RWPE2 (cell line): ENCODE measurements around the gene FOSL1.
A peak's percentile ranks its signal among the peaks of the same experiment; 100 is the strongest.

ENCODE experiments used
- ATAC-seq: fragments of 200-7000 bp; cut with Tn5 transposase; 3 replicates; pipeline ENCODE4 v1.9.1; 2021; ENCODE audit warnings: low read depth
- DNase-seq: peaks from one replicate; pipeline ENCODE4 v3.0.0-alpha.2; 2020; ENCODE audit warnings: low spot score
- H3K27ac ChIP-seq: fragments of 450-650 bp; 2 replicates; pipeline ENCODE4 v1.5.1; 2017; ENCODE audit warnings: mild to moderate bottlenecking; ENCODE audit not compliant: poor library complexity, severe bottlenecking
- H3K27me3 ChIP-seq: fragments of 250-450 bp; sonication (Bioruptor Pico); 2 replicates; pipeline ENCODE4 v1.5.1; 2021; ENCODE audit warnings: mild to moderate bottlenecking, moderate library complexity; ENCODE audit not compliant: insufficient read depth, poor library complexity, severe bottlenecking
- H3K36me3 ChIP-seq: fragments of 250-450 bp; sonication (Bioruptor Pico); 2 replicates; pipeline ENCODE4 v1.5.1; 2020; ENCODE audit warnings: low read depth, mild to moderate bottlenecking, moderate library complexity
- H3K4me1 ChIP-seq: fragments of 250-450 bp; sonication (Bioruptor Pico); 2 replicates; pipeline ENCODE4 v1.5.1; 2021; ENCODE audit warnings: mild to moderate bottlenecking, moderate library complexity; ENCODE audit not compliant: insufficient read depth, poor library complexity, severe bottlenecking
- H3K4me3 ChIP-seq: fragments of 250-450 bp; sonication (Bioruptor Pico); 2 replicates; pipeline ENCODE4 v1.5.1; 2021; ENCODE audit warnings: mild to moderate bottlenecking, moderate library complexity; ENCODE audit not compliant: severe bottlenecking
- H3K9me3 ChIP-seq: fragments of 250-450 bp; sonication (Bioruptor Pico); 2 replicates; pipeline ENCODE4 v1.5.1; 2021; ENCODE audit warnings: mild to moderate bottlenecking, moderate library complexity; ENCODE audit not compliant: severe bottlenecking
- TF ChIP-seq, protein P1 (sequence below): fragments of 450-650 bp; IDR thresholded peaks from one replicate; pipeline ENCODE4 v1.5.1; 2017; ENCODE audit warnings: mild to moderate bottlenecking, moderate library complexity; ENCODE audit not compliant: poor library complexity, severe bottlenecking

The FOSL1 gene

DNA sequence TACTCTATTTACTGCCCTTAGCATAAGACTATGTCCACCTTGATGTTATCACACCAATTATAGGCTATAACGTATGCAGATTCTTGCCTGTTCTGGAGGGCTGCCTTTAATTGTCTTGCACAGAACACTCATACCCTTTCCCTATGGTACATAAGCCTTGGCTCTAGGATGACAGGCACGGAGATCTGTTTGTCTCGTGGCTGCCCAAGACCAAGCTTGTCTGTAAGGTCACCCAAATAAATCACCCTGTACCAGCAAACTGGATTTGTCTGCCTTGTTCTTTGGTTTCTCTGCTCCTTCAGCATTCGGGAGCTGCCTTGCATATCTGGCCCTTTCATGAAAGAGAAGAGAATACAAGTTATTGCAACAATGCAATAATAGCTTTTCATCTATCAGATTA lies 37.6 kb upstream of the FOSL1 start:
- ATAC-seq (no peak), DNase-seq (no peak)
- Histone ChIP-seq H3K27ac (no peak overlapping the region), H3K9me3 (no peaks in the 10 kb centered on the region), H3K27me3 (no peaks in the 10 kb centered on the region), H3K4me3 (no peak overlapping the region), H3K36me3 (no peaks in the 10 kb centered on the region), H3K4me1 (peaks cover 6% of the 10 kb centered on the region)
- TF ChIP-seq, protein P1, sequence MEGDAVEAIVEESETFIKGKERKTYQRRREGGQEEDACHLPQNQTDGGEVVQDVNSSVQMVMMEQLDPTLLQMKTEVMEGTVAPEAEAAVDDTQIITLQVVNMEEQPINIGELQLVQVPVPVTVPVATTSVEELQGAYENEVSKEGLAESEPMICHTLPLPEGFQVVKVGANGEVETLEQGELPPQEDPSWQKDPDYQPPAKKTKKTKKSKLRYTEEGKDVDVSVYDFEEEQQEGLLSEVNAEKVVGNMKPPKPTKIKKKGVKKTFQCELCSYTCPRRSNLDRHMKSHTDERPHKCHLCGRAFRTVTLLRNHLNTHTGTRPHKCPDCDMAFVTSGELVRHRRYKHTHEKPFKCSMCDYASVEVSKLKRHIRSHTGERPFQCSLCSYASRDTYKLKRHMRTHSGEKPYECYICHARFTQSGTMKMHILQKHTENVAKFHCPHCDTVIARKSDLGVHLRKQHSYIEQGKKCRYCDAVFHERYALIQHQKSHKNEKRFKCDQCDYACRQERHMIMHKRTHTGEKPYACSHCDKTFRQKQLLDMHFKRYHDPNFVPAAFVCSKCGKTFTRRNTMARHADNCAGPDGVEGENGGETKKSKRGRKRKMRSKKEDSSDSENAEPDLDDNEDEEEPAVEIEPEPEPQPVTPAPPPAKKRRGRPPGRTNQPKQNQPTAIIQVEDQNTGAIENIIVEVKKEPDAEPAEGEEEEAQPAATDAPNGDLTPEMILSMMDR, result no peak

DNA sequence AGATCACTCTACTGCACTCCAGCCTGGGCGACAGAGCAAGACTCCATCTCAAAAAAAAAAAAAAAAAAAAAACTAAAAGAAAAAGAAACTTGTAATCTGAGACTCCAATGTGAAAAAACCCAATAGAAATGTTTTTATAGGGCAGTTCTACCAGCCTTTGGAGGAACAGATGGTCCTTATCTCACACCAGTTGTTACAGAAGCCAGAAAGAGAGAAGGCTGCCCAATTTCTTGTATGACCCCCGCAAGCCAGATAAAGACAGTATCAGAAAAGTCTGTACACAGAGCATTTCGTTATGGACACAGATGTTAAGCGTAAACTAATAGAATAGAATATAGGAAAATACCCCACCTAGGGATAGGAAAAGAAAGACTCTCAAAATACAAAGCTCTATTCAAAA lies 33.8 kb upstream of the FOSL1 start:
- ATAC-seq (no peak), DNase-seq (no peak)
- H3K27ac ChIP-seq, result no peak overlapping the region
- TF ChIP-seq, protein P1, result no peak
- H3K4me1 ChIP-seq, result no peaks in the 10 kb centered on the region
- no peak overlapping the region for H3K4me3 ChIP-seq
- no peaks in the 10 kb centered on the region for H3K9me3 ChIP-seq
- no peaks in the 10 kb centered on the region for H3K36me3 ChIP-seq
- no peaks in the 10 kb centered on the region for H3K27me3 ChIP-seq

DNA sequence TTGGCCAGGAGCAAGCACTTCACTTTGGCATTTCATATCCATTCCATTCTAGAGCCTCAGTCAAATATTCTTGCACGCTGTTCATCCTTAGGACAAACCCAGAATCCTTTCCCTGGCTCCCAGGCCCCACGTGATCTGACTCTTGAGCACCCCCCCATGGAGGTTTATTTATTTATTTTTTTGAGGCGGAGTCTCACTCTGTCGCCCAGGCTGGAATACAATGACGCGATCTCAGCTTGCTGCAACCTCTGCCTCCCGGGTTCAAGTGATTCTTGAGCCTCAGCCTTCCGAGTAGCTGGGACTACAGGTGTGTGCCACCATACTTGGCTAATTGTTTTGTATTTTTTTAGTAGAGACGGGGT lies 32.4 kb upstream of the FOSL1 start:
- DNase-seq, result no peak
- no peak for ATAC-seq

DNA sequence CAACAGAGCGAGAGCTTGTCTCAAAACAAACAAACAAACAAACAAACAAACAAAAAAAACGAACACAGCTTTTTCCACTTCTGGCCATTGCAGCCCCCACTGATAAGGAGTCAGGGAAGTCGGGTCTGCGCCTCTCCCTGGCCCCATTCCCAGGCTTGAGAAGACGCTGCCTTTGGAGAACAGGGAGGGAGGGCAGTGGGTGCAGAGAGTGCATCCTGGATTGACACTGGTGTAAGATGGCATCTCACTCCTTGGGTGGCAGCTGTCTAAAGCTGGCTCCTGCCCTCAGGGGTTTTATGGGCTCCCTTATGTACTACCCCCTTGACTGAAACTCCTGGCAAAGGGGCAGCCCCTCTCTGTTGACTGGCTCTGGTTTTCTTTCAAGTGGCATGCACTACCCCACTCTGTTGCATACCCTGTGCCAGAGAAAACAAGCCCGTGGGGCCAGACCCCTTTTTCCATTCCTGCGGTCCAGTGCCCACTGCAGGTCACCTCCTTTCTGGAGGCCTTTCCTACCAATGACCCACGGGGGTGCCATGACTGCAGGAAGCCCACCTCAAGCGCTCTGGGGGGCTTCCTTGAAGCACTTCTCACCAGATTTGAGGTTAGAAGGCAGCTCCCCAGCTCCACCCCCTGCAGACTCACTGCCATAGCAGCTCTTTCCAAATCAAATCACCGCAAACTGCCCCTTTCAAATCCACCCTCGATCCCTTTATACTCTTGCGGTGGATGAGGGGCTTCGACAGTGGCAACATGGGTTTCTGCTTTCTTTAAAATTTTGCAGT lies 31.8 kb upstream of the FOSL1 start:
- H3K9me3 ChIP-seq, result no peaks in the 10 kb centered on the region
- no peaks in the 10 kb centered on the region for H3K4me1 ChIP-seq
- no peak for DNase-seq
- no peaks in the 10 kb centered on the region for H3K27me3 ChIP-seq
- H3K4me3 ChIP-seq, result no peak overlapping the region
- H3K27ac ChIP-seq, result no peak overlapping the region
- H3K36me3 ChIP-seq, result no peaks in the 10 kb centered on the region
- ATAC-seq, result peak; percentile 26; the same call in 1 of the 3 replicates
- TF ChIP-seq, protein P1, result no peak

More for the DNA sequence above, 32.4 kb upstream of the FOSL1 start:
- Histone ChIP-seq H3K9me3 (no peaks in the 10 kb centered on the region), H3K4me1 (no peaks in the 10 kb centered on the region), H3K36me3 (no peaks in the 10 kb centered on the region), H3K27ac (no peak overlapping the region), H3K4me3 (no peak overlapping the region), H3K27me3 (no peaks in the 10 kb centered on the region)
- TF ChIP-seq, protein P1, result peak; percentile 26

DNA sequence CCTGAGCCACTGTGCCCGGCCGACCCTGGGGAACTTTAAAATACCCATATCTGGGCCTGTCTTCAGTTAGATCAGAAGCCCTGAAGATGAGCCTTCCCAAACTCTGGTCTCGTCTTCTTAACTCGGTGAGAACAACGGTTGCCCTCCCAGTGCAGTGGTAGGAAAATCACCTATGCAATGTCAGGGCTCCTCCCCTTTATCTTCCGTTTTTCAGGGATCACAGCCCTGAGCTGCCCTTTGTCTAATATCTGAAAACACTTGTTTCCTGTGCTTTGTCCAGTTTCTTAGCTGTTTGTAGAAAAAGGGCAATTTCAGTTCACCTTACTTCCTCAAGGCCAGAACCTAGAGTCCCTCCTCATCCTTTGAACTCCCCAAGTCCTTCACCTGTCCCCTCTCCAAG lies 28.5 kb upstream of the FOSL1 start:
- DNase-seq (no peak), ATAC-seq (no peak)
- TF ChIP-seq, protein P1, result no peak
- no peak overlapping the region for H3K4me3 ChIP-seq
- 0 out of 2 replicates have a peak, but pooled peaks cover under 1% of the 10 kb centered on the region for H3K36me3 ChIP-seq
- H3K27me3 ChIP-seq, result no peaks in the 10 kb centered on the region
- no peaks in the 10 kb centered on the region for H3K9me3 ChIP-seq
- H3K27ac ChIP-seq, result no peak overlapping the region
- H3K4me1 ChIP-seq, result no peaks in the 10 kb centered on the region
